EH (cell line): ENCODE data around the gene CORIN.

Experiments used
- DNase-seq: peaks from one replicate; pipeline ENCODE4 v3.0.0-alpha.2; 2015; ENCODE audit warnings: low read depth

CORIN gene

GRCh38 chr4:47642191-47642830, 195.6 kb downstream of the CORIN start:
- no peak for DNase-seq

- DNase-seq: peak; percentile 48
Observed at GRCh38 chr4:47641755-47642154, 196.1 kb downstream of the CORIN start.

- DNase-seq: peak; percentile 44
Observed at GRCh38 chr4:47640911-47641310, 197.0 kb downstream of the CORIN start.

GRCh38 chr4:47639531-47639930, 198.3 kb downstream of the CORIN start:
- DNase-seq: peak; percentile 40

GRCh38 chr4:47631161-47631560, 206.7 kb downstream of the CORIN start:
- DNase-seq: no peak

- DNase-seq: peak; percentile 88
Observed at GRCh38 chr4:47624031-47624441, 213.8 kb downstream of the CORIN start.

GRCh38 chr4:47621181-47621580, 216.7 kb downstream of the CORIN start:
- DNase-seq: no peak

- DNase-seq: no peak
Observed at GRCh38 chr4:47619691-47620090, 218.2 kb downstream of the CORIN start.

GRCh38 chr4:47617607-47618006, 220.3 kb downstream of the CORIN start:
- no peak for DNase-seq

- DNase-seq: peak; percentile 57
Observed at GRCh38 chr4:47615385-47615784, 222.5 kb downstream of the CORIN start.

GRCh38 chr4:47612116-47613023, 225.5 kb downstream of the CORIN start:
- peak; percentile 77 for DNase-seq

GRCh38 chr4:47606482-47606881, 231.4 kb downstream of the CORIN start:
- no peak for DNase-seq

- no peak for DNase-seq
Observed at GRCh38 chr4:47598896-47599295, 239.0 kb downstream of the CORIN start.

- DNase-seq: peak; percentile 9
Observed at GRCh38 chr4:47598320-47598719, 239.5 kb downstream of the CORIN start.

- DNase-seq: no peak
Observed at GRCh38 chr4:47597696-47598095, 240.2 kb downstream of the CORIN start.

GRCh38 chr4:47590325-47590724, 247.5 kb downstream of the CORIN start:
- DNase-seq: no peak

GRCh38 chr4:47579235-47579634, 258.6 kb downstream of the CORIN start:
- no peak for DNase-seq

- DNase-seq: peak; percentile 75
Observed at GRCh38 chr4:47577779-47578553, 259.9 kb downstream of the CORIN start.

GRCh38 chr4:47572981-47573380, 264.9 kb downstream of the CORIN start:
- DNase-seq: no peak

- no peak for DNase-seq
Observed at GRCh38 chr4:47570816-47571215, 267.1 kb downstream of the CORIN start.

- DNase-seq: peak; percentile 31
Observed at GRCh38 chr4:47567511-47567910, 270.4 kb downstream of the CORIN start.

- no peak for DNase-seq
Observed at GRCh38 chr4:47566969-47567368, 270.9 kb downstream of the CORIN start.

GRCh38 chr4:47566566-47566965, 271.3 kb downstream of the CORIN start:
- no peak for DNase-seq
